Measurements from ENCODE around the gene TAF11L11.
"Not testable (repeated sequence)": the region's sequence is repeated elsewhere in the genome, so short reads cannot be mapped to it uniquely, and the experiment has no call there.

DNA sequence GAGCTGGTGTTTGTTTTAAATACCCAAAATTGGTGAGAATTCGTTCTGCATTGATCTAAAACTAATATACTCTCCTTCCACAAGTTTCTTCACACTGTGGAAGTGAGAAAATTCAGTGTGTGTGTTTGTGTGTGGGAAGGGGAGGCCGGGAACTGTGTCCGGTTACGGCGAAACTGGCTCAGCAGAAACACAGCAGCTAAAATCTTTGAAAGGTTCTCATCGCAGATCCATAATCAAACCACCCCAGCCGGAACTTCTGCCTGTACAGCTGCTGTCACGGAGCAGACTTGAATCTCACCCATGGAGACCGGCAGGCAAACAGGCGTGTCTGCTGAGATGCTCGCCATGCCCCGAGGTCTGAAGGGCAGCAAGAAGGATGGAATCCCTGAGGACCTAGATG, 27.8 kb downstream of the TAF11L11 start, which contains the start of gene TAF11L13:
- TF ChIP-seq EZH2 (IDR thresholded peaks at IDR 0.05; ENCODE audit: insufficient read depth, poor library complexity, severe bottlenecking); EZH2phosphoT487 (IDR thresholded peaks at IDR 0.05; ENCODE audit: insufficient read depth, low read depth): not testable (repeated sequence)
